Stimulated activated CD4-positive, alpha-beta T cell treated with anti-CD3 and anti-CD28 coated beads, Interleukin-2, amount 100 ng/mL, for 4 hours (primary cell): ENCODE measurements around the gene CD19.
A peak's percentile ranks its signal among the peaks of the same experiment; 100 is the strongest.

Experiments used
- DNase-seq: peaks from one replicate; pipeline ENCODE4 v3.0.0-alpha.2; 2020; ENCODE audit warnings: low read depth

Gene CD19

DNA sequence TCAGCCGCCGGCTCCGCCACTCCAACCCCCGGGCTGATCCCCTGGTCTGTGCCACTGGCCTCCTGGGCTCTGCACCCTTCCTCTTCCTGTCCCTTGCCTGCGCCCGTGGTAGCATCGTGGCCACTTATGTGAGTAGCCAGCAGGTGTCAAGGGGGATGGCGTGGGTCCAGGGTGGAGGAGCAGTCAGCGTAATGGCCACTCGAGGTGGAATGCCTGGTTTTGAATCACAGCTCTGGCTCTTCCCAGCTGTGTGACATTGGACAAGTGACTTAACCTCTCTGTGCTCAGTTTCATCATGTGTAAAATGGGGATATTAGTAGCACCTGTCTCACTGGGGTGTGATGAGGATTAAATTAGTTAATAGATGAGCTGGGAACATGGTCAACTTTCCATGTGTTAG is 50.6 kb downstream of the CD19 start:
- DNase-seq: no peak

DNA sequence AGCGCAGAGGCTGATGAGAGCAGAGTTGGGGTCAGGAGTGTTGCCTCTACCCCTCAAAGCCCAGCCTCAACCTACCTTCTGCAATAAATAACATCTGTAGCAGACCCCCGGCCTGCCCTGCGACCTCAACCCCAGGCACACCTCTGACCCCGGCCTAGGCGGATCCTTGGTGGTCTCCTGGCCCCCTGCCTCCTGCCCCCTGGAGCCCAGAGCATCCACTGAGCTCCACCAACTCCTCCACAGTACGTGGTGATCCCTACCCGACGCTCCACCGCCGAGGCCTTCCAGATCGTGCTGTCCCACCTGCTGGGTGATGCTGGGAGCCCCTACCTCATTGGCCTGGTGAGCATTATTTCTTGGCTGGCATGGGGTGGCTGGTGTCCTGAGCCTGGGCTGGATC is 51.2 kb downstream of the CD19 start:
- DNase-seq: no peak

DNA sequence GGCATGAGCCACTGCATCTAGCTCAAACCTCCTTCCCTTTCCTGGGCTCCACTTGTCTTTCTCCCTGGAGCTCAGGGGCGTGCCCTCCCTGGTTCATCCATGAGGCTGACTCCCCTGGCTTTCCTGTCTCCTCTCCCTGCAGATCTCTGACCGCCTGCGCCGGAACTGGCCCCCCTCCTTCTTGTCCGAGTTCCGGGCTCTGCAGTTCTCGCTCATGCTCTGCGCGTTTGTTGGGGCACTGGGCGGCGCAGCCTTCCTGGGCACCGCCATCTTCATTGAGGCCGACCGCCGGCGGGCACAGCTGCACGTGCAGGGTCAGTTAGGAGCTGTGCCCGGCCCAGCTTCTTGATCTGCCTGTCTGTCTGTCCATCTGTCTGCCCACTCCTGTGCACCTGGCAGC is 51.9 kb downstream of the CD19 start:
- no peak for DNase-seq

DNA sequence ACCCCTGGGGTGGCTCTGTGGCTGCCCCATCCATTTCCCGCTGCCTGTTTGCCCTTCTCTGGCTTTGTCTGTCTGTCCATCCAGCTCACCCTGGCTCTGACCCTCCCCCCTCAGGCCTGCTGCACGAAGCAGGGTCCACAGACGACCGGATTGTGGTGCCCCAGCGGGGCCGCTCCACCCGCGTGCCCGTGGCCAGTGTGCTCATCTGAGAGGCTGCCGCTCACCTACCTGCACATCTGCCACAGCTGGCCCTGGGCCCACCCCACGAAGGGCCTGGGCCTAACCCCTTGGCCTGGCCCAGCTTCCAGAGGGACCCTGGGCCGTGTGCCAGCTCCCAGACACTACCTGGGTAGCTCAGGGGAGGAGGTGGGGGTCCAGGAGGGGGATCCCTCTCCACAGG is 52.3 kb downstream of the CD19 start:
- no peak for DNase-seq

DNA sequence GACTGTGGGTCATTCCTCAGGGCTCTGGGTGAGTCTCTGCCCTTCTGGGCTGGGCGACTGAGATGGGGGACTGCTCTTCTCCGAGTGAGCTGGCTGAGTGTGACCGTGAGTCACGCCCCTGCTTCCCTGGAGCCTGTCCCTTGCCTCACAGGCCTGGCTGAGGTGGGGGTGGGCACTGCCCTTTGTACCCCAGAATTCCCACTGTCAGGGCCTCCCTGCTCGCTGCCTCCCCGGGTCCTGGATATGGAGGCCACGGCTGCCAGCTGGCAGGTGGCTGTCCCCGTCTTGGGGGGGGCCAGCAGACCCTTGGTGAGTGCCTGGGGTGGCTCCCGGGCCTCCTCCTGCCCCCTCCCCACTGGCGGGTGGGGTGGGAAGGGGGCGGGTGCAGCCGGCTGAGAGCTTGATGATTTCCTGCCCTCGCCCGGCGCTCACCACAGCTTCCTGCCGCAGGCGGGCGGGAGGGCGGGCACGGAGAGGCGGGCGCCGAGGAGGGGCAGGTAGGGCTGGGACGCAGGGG is 52.9 kb downstream of the CD19 start, which contains the start of gene LAT:
LAT (plus strand) TSS at position 434 of the 517 bp plus-strand sequence. CDS start 366 bp downstream, outside the sequence.
- DNase-seq: peak; percentile 77

DNA sequence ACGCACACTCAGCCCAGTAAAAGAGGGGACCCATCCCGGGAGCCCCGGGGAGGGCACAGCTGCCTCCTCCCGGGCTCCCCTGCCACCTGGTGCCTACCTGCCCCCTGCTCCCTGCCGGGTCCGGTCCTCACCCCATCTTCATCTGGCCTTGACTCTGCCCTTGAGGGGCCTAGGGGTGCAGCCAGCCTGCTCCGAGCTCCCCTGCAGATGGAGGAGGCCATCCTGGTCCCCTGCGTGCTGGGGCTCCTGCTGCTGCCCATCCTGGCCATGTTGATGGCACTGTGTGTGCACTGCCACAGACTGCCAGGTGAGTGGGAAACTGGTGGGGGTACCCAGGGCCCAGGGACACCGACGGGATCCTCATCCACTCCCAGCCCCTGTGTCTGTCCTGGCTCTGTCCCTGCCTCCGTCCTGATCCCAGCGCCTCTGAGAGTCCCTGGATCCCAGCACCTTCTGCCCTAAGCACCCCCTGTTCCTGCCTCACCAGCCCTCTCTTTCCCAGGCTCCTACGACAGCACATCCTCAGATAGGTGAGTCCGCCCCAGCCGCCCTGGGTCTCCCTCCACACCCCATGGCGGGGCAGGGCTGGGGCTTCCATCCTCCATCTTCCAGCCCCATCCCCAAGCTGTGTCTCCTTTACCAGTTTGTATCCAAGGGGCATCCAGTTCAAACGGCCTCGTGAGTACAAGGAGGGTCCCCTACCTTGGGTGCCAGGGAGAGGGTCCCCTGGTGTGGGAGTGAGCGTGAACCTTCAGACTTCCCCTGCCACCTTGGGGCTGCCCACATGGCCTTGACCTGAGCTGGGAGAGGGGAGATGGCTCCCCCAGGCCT is 53.7 kb downstream of the CD19 start:
- DNase-seq: no peak

DNA sequence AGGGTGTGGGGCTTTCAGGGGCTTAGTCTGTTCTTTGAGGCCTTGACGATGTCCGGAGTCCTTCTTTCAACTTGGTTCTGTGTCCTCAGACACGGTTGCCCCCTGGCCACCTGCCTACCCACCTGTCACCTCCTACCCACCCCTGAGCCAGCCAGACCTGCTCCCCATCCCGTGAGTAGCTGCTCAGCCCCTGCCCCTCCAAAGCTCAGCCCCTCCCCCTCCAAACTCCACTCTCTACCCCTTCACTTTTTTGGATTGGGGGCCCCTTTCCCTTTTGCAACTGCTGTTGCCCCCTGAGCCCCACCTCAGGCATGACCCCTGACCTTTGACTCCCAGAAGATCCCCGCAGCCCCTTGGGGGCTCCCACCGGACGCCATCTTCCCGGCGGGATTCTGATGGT is 54.3 kb downstream of the CD19 start:
- no peak for DNase-seq

DNA sequence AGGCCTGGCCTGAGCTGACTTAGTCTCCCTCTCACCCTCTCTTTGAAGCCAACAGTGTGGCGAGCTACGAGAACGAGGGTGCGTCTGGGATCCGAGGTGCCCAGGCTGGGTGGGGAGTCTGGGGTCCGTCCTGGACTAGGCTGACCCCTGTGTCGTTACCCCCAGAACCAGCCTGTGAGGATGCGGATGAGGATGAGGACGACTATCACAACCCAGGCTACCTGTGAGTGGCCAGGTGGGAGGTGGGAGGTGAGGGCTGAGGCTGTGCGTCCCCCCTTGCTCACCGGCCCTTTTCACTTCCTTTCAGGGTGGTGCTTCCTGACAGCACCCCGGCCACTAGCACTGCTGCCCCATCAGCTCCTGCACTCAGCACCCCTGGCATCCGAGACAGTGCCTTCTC is 54.7 kb downstream of the CD19 start:
- no peak for DNase-seq

DNA sequence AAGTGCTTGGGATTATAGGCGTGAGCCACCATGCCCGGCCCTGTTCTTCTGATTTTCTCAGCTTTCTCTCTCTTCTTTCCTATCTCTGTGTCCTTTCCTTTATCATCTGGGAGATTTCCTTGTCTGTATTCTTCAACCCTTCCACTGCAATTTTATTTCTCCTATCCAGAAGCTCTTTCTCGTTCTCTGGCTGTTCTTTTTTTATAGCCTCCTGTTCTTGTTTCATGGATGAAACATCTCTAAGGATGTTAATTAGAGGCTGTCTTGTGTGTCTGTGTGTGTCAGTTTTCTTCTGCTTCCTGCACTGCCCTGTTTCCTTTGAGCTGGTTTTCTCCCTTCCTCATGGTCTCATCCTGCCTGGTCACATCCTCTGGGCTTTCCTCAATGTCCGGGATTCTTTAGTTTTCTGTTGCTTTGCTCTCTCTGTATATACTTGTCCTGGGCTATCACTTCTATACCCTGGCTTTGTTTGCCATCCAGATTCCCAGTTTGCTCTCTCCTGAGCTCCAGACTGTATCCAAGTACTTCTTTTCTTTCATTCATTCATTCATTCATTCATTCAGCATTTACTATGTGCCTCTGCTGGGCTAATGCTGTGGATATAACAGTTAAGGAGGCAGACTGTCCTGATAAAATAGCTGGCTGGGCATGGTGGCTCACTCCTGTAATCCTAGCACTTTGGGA is 55.5 kb downstream of the CD19 start:
- no peak for DNase-seq
